GM18498 (cell line): ENCODE measurements around the gene CD300LG.

Experiments
- ATAC-seq: cut with Tn5 transposase; IDR thresholded peaks from one replicate; pipeline ENCODE4 v1.9.1; 2021; ENCODE audit warnings: mild to moderate bottlenecking, moderate library complexity; ENCODE audit not compliant: unreplicated experiment

CD300LG gene

DNA sequence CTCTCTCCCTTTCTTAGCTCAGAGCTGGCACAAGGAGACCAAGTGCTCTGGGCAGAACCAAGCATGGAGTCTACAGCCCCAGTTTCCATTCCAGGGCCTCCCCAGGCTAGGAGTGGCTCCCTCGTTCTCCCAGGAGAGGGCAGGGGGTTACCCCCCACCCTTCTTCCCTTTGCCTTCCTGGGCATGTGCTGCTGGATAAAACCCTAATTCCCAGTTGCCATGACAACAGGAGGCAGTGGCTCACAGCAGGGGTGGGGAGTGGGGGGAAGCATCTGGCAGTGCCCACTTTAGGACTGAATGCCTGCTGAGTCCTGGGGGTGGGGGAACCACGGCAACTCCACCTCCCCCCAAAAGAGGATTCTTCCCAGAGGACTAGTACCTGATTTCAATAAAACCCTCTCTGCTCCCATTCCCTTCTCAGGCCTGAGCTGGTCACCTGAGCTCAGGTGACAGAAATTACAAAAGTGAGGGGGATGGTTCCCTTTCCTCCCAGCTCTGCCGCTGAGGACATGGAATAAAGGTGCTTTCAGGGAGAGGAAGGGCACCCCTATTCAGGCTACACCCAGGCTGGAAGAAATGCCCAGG, 58.5 kb downstream of the CD300LG start:
- ATAC-seq: no peak

DNA sequence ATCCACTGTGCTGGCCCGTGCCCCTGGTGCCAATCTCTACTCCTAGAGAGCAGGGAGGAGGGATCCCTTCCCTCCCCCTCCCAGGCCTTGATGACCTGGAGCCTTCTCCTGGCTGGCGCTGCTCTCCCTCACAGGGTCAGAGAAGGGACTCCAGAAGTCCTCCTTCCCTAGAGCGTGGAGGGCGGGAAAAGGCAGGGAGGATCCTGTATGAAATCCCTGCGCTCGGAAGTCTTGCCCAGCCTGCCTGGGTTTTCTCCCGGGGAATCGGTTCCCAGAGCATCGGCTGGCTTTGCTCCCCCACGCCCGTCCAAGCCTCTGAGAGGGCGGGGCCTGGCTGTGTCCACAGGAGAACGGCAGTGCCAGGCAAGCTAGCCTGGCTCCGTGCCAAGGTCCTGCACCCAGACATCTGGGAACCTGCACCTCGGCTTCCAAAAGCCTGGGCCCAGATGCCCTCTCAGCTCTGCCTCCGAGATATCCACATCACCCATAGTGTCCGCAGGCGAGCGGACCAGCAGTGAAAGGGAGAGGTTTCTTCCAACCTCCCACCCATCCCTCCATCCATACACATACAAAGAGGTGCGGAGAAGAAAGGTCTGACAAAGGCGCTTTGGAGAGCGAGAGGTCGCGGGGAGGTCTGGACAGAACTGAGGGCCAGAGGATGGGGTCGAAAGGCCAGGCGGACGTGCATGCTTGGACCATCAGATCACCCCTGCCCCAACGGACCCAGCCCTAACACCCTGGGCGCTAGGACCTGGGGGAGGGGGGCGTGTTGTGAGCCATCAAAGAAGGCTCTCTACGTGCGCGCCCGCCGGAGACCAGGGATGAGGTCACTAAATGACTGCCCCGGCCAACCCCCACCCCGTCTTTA, 59.2 kb downstream of the CD300LG start:
- no peak for ATAC-seq

DNA sequence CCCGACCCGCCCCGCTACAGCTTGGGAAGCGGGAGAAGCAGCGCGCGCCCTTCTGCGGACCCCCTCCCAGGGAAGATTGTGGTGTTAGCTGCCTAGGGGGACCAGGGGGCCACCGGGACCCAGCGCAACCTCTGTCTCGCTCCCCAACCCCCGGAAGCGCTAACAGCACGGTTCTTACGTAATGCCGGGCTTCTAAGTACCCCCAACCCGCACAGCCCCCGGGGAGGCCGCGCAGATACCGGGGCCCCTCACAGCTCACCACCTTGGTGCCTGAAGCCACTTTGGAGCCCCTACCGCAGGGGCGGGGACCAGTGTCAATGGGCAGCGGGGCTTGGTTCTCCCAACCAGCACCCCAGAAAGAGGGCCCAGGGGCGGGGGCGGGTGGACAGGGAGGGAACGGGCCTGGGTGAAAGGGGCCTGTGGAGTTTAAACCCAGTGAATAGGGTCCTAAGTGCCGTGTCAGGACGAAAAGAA, 60.0 kb downstream of the CD300LG start:
- no peak for ATAC-seq

DNA sequence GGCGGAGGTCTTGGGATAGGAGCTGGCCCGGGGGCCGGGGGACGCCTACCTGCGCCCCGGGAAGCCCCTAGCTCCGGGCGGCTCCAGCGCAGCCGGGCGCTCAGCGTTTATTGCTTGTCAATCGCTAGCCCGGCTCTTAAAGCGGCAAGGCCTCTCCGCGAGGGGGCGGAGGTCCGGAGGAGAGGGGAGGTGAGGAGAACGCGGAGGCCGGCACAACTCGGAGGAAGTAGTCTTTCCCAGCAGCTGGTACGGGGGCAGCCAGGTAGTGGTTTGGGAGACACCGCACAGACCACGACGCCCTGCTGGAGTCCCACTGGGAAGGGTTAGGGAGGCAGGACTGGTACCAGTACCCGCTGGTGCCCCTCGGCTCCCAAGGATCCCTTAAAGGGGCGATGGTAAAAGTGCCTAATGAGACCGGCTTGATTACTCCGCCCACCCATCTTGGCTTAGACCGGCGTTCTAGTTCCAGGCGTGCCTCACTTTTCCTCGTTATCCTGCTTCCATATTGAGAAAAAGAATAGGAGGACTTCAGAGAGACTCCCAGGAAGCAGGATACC, 60.5 kb downstream of the CD300LG start, which contains the start of gene MPP2:
Gene MPP2 (minus strand): TSS at position 112 of the 557 bp plus-strand sequence. CDS start 3,076 bp downstream, outside the sequence.
- no peak for ATAC-seq

DNA sequence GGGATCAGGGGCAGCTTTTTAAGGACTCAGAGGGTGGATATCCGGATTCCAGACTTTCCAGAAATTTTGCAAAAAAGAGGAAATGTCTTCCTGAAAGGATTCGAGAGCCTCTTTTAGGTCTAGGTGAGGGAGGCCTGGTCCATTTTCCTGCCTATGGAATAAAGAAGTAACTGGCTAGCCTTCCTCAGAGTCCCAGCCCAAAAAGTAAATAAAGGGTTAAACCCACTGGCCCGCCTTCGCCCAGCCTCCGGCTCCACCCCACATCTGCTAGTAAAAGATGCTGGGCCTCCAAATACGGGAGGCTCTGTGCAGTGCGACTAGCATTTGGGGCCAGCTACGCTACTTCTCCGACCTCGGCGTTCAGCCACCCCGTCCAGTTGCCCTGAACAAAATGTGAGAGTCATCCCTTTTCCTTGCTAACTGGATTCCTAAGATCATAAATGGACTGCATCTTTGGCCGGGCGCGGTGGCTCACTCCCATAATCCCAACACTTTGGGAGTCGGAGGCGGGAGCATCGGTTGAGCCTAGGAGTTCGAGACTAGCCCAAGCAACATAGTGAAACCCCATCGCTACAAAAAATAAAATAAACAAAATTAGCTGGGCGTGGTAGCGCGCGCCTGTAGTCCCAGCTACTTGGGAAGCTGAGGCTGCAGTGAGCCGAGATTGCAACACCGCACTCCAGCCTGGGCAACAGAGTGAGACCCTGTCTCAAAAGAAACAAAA, 61.2 kb downstream of the CD300LG start:
- ATAC-seq: no peak

- no peak for ATAC-seq
Measured at GRCh38 chr17:43909537-43910231, 62.7 kb downstream of the CD300LG start.

- no peak for ATAC-seq
Measured at GRCh38 chr17:43911904-43912303, 64.9 kb downstream of the CD300LG start.

GRCh38 chr17:43912635-43913304, 65.8 kb downstream of the CD300LG start:
- no peak for ATAC-seq
